Activated CD4-positive, alpha-beta T cell treated with anti-CD3 and anti-CD28 coated beads for 48 hours (primary cell): ENCODE measurements around the gene CBL.
"Not testable (repeated sequence)": the region's sequence is repeated elsewhere in the genome, so short reads cannot be mapped to it uniquely, and the experiment has no call there.

Source experiments
- DNase-seq: peaks from one replicate; pipeline ENCODE4 v3.0.0-alpha.2; 2020

The CBL gene

DNA sequence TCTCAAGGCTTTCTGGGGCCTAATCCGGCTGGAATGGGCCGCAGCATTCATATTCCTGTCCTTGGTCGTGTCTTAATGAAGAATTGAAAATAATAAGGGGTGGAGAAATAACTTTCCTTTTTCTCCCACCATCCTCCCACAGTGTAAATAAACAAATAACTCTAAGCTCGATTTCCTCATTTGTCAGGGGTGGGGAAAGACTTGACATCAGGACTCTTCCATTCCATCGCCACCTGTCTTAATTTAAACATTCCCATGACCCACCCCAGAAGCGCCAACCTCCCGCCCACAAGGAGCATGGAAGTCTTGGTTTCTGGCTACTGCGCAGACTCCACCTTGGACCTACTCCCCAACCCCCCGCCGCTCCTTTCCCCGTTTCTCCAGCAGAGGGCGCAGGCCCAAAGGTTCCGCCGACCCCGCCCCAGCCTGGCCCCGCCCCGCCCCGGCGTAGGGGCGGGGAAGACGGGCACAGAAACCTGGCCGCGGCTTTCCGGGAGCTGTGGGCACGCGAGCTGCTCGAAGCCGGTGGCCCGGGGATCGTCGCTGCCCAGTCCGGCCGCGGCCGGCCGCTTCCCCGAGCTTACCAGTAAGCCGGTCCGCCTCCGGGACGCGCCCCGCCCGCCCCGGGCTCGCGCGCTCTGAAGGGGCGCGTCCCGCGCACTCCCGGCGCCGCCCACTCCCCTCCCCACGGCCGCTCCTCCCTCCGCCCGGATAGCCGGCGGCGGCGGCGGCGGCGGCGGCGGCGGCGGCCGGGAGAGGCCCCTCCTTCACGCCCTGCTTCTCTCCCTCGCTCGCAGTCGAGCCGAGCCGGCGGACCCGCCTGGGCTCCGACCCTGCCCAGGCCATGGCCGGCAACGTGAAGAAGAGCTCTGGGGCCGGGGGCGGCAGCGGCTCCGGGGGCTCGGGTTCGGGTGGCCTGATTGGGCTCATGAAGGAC lies at the start of gene CBL:
Gene CBL (plus strand): TSS at position 766 of the 937 bp plus-strand sequence. CDS start 79 bp downstream, at position 845.
- DNase-seq: peak; percentile 98

DNA sequence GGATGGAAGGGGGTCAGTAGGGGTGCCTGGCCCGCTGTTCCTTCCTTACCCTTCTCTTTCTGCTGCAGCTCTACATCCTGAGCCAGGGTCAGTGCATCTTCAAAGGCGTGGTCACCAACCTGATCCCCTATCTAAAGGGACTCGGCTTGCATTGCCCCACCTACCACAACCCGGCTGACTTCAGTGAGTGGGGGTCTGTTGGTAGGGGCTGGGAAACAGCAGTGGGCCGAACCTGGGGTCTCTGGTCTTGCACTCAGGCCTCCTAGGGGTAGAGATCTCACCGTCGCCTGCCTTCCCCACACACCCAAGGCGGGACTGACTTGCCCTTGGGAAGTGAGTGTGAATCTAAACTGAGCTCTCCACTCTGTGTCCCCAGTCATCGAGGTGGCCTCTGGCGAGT lies 49.6 kb upstream of the CBL start:
- DNase-seq: no peak

DNA sequence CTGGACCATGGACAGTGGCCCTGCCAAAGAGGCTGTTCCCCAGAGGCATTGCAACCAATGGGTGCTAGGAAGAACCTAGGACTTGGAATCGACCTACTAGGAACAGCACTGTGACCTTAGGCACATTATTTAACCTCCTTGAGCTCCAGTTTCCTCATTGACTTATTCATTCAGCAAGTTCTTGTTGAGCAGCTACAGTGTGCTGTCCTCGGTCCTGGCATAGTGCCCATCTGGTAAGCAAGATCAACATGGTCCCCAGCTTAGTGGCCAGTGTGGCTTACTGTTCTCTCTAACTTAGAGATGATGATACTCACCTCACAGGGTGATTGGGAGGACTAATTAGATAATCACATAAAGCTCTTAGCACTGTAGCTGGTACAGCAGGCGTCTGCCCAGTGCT lies 49.1 kb upstream of the CBL start:
- DNase-seq: no peak

DNA sequence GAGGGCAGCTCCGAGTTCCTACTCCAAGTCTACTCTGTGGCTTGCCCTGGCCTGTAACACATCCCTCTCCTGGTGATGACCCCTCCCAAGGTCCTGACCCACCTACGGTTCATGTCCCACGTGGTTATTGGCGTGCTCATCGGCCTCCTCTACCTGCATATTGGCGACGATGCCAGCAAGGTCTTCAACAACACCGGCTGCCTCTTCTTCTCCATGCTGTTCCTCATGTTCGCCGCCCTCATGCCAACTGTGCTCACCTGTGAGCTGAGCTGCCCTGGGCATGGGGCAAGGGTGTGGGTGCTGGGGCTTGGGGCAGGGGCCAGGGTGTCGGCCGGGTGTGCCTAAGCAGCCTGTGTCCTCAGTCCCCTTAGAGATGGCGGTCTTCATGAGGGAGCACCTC lies 47.7 kb upstream of the CBL start:
- no peak for DNase-seq

DNA sequence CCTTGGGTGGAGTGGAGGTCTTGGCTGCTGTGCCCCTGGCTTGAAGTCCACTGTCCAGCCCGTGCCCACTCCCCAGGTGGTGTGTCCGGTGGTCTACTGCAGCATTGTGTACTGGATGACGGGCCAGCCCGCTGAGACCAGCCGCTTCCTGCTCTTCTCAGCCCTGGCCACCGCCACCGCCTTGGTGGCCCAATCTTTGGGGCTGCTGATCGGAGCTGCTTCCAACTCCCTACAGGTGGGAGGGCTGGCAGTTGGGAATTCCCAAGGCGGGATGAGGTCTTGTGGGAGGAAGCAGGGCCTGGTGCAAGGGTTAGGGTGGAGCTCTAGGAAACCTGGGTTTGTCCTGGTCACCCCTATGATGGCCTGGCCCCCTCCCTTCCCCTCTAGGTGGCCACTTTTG lies 46.0 kb upstream of the CBL start:
- DNase-seq: no peak

DNA sequence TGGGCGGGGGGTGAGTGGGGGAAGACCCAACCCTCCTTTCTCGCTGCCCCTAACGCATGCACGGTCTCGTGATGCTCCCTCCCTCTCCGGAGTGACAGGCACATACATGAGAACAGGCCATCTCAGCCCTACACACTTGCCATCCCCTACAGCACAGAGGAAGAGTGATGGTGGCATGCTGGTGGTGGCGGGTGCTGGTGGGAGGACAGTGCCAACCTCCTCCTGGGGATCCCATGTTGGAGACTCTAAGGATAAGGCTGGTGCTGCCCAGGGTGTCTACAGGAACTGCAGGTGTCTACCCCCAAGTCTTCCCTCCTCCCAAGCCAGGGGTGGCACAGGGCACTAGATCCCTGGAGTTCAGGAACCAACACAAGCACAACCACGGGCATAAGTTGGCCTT lies 44.3 kb upstream of the CBL start:
- no peak for DNase-seq

DNA sequence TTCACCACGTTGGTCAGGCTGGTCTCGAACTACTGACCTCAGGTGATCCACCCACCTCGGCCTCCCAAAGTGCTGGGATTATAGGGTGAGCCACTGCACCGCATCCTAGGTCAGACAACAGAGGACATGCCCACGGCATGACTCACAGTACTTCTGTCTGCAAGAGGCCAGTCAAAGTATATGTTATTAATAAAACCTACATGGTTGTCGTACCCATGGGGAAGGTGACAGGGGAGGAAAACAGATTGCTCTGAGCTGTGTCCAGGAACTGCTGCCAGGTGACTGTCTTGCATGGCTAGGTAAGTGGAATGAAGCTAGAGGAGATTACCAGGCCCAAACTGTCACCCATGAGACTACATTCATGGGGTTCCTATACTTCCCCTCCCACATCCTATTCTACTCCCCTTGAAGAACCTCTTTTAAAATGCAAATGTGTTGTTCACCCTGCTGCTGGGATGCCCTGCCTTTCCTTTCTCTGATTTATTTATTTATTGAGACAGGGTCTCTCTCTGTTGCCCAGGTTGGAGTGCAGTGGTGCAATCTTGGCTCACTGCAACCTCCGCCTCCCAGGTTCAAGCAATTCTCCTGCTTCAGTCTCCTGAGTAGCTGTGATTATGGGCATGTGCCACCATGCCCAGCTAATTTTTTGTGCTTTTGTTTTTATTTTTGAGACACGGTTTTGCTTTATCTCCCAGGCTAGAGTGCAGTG lies 39.6 kb upstream of the CBL start:
- no peak for DNase-seq

DNA sequence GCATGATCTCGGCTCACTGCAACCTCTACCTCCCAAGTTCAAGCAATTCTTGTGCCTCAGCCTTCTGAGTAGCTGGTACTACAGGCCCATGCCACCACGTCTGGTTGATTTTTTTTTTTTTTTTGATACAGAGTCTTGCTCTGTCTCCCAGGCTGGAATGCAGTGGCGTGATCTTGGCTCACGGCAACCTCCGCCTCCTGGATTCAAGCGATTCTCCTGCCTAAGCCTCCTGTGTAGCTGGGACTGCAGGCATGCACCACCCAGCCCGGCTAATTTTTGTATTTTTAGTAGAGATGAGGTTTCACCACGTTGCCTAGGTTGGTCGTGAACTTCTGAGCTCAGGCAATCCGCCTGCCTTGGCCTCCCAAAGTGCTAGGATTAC lies 39.1 kb upstream of the CBL start:
- DNase-seq: not testable (repeated sequence)

DNA sequence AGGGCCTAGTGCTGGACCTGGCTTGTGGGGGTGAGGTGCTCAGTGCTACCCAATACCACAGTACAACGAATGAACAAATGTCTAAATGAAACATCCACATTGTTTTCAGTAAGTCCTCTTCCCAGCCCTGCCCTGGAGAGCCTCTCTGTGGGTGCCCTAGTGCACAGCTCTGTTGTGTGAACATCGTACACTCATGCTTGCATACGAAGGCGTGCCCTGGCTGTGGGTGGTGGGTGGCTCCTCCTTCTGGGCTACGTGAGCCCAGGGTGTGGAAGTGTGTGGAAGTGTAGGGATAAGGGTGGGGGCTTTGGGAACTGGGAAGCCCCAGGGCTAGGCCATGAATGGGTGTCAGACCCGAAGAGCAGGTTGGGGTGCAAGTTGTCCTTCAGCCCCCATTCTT lies 38.2 kb upstream of the CBL start:
- DNase-seq: peak; percentile 25

DNA sequence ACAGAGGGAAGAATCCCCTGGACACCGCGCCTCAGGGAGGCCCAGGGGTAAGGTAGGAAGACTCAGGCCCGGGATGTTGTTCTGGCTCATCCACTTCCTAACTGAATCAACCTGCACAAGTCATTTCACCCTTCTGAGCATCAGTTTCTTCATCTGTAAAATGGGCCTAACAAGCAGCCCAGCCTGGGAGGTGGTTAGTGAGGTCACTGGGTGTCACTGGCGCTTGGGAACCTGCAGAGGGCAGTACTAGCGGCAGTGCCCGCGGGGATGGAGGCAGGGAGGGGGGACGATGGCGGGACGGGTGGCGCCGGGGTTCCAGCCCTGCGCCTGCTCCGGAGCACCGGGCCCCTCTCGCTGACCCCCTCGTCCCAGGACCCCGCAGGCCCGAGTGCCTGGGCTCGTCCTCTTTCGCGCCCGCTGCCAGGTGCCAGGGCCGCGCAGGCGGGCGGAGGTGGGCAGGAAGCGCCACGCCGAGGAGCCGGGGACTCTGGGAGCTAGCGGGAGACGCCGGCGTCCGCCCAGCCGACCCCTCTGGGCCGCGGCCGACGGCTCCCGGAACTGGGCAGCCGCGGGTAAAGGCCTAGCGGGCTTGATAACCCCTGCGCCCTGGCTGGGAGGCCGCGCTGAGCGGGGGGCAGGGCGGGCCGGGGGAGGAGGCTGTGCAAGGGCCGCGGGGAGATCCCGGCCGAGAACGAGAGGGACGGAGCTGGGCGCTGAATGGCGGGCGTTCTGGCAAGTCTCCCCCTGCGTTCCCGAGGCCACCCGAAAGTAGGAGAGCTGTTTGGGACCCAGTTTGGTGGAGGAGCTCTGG lies 37.5 kb upstream of the CBL start, which contains the start of gene NLRX1:
Gene NLRX1 (plus strand): TSS at position 255 of the 811 bp plus-strand sequence. CDS start 2,679 bp downstream, outside the sequence.
- DNase-seq: peak; percentile 91

DNA sequence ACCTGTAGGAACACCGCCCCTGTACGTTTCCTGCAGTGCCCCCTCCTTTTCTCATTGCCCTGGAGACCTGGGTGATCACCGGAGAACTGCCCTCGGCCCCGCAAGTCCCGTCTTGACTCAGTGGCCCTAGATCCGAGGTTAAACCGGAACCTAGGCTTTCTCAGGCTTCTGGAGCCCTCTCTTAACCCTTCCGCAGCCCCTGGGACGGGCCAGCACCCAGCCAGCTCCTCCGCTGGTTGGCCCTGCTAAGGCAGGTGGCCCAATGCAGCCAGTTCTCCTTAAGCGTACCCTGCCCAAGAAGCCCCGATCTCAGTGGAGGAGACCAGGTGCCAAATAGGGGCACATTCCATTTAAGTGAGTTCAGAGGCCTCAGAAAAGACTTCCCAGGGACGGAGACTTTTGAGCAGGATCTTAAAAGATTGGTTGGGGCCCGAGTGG lies 36.8 kb upstream of the CBL start:
- DNase-seq: peak; percentile 72

DNA sequence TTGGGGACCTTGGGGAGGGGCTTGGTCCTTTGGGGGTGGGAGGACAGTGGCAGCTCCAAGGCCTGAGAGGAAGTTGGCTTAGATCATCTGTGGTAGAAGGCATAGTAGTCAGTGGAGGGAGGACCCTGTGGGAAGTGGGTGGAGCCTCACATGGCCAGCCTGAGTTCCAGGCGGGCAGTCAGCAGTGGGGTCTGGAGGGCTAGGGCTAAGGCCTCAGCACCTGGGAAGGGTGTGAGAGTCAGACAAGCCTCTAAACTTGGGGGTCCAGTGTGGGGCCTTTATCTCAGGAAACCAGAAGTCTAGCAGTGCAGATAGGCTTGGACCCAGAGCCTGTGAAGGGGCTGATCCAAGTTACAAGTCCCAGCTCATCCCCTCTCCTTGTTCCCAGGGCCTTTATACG lies 33.6 kb upstream of the CBL start:
- DNase-seq: no peak

DNA sequence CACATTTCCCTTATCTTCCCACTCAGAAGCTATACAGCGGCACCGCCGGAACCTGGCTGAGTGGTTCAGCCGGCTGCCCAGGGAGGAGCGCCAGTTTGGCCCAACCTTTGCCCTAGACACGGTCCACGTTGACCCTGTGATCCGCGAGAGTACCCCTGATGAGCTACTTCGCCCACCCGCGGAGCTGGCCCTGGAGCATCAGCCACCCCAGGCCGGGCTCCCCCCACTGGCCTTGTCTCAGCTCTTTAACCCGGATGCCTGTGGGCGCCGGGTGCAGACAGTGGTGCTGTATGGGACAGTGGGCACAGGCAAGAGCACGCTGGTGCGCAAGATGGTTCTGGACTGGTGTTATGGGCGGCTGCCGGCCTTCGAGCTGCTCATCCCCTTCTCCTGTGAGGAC lies 32.7 kb upstream of the CBL start:
- DNase-seq: no peak

DNA sequence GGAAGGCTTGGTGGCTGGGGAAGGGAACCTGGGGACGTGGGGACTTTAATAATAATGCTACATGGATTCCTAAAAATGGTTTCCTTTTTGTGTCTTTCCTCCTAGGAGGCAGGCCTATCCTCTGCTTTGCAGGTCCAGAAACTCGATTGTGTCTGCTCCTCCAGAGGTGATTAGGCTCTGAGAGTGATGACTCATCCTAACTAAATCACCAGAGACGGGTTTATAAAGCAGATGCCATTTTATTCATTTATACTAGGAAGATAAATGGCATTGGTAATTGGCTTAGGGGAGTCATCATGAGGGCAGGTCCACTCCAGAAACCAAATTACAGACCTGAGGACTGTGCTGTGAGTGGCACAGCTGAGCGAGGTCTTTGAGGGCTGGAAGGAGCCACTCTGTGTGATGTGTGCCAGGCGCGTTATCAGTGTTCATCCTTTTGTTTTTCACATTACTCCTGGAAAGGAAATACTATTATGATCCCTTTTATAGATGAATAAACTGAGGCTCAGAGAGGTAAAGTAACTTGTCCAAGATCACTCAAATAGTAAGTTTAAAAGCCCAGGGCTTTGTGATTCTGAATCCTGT lies 30.6 kb upstream of the CBL start:
- no peak for DNase-seq

DNA sequence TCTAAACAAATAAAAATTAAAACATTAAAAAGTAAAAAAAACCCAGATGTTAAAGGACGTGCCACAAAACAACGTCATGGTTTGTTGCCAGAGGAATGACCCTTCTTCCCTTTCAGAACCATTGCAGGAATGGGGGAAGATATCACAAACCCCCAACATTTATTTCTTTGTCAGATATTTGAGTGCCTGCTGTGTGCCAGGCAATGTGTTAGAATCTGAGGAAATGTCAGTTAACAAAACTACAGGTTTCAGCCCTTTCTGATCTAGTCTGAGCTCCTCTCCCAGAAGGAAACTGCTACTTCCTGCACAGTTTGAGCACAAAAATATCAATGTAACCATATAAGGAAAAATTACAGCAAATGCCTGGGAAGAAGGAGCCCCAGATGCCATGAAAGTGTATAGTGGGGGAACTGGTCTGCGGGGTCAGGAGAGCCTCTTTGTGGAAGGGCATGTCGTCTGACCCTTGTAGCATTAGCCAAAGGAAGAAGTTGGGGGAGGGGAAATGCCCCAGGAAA lies 27.9 kb upstream of the CBL start:
- no peak for DNase-seq

DNA sequence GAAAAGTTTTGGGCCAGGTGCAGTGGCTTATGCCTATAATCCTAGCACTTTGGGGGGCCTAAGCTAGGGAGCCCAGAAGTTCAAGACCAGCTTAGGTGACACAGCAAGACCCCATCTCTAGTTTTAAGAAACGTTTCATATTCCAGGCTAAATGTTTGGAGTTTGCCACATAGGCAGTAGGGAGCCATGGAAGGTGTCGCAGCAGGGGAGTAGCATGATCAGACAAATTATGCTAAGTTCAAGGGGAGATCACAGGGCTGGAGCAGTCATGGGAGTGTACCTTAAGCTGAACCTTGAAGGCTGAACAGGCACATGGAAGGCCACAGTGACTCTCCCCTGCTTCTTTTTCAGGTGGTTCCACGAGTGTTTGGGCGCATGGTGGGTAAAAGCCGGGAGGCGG lies 26.8 kb upstream of the CBL start:
- no peak for DNase-seq

DNA sequence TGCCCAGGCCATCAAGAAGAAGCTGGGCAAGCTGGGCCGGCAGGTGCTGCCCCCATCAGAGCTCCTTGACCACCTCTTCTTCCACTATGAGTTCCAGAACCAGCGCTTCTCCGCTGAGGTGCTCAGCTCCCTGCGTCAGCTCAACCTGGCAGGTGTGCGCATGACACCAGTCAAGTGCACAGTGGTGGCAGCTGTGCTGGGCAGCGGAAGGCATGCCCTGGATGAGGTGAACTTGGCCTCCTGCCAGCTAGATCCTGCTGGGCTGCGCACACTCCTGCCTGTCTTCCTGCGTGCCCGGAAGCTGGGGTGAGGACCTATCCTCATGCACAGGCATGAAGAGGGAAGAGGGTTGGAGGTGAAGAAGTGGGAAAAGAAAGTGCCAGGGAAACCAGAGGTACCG lies 26.2 kb upstream of the CBL start:
- DNase-seq: no peak

DNA sequence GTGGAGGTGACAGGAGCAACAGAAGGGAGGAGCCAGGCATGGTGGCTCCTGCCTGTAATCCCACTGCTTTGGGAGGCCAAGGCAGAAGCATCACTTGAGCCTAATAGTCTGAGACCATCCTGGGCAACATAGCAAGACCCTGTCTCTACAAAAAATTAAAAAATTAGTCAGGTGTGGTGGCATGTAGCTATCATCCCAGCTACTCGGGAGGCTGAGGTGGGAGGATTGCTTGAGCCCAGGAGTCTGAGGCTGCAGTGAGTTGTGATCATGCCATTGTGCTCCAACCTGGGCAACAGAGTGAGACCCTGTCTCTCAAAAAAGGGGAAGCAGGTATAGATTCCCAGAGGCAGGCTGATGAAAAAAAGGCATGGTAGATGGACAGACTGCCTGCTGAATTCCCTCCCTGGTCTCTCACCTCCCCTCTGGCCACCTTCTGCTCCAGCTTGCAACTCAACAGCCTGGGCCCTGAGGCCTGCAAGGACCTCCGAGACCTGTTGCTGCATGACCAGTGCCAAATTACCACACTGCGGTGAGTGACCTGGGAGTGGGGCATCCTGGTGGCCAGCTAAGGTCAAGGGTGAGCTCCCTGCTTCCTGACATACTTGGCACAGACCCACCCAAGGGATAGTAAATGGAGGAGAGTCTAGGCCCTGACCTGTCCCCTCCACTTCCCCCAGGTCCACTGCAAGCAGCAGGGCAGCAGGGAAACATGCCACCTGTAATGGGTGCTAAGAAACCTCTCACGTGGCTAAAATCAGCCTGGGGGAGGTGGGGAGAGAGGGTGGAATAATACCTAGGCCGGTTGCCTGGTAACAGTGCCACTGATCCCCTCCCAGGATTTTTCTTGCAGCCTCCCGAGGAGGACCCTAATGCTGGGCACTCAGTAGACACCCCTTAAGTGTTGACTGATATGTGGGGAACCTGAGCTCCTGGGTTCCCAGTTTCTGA lies 25.1 kb upstream of the CBL start:
- no peak for DNase-seq

DNA sequence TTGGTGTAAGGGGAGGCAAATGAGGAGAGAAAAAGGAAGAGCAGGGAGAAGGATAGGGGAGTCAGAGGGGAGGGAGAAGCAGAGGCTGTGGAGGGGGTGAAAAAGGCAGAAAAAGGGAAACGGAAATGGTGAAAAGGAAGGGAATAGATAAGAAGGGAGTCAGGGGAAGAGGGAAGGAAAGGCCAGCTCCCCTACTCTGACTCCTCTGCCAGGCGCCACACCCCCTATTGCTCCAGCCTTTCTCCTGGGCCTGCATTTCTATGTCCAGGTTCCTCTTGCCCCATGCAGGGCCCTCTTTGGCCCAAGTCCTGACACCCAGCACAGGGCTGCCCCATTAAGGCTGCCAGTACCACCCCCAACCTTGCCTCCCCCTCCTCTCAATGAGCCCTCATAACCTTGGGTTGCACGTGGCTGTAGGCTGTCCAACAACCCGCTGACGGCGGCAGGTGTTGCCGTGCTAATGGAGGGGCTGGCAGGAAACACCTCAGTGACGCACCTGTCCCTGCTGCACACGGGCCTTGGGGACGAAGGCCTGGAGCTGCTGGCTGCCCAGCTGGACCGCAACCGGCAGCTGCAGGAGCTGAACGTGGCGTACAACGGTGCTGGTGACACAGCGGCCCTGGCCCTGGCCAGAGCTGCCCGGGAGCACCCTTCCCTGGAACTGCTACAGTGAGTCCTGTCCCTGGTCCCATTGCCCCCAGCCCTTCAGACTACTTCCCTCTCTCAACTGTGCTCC lies 24.3 kb upstream of the CBL start:
- no peak for DNase-seq

DNA sequence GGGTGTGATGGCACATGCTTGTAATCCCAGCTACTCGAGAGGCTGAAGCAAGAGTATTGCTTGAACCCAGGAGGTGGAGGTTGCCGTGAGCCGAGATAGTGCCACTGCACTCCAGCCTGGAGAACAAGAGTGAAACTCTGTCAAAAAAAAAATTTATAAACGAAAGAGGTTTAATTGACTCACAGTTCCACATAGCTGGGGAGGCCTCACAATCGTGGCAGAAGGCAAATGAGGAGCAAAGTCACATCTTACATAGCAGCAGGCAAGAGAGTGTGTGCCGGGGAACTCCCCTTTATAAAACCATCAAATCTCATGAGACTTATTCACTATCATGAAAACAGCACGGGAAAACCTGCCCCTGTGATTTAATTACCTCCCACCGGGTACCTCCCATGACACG lies 21.7 kb upstream of the CBL start:
- not testable (repeated sequence) for DNase-seq
